Subcutaneous adipose tissue (tissue), 4 donors: Measurements from ENCODE around the gene ASIP. TPM values are rescaled to one million over a fixed set of nuclear protein-coding genes. Genes with fewer than 3 reads are reported as not detected.

Experiments used
- total RNA-seq, 4 donors: library from RNA; depleted of rRNA; stranded (reverse); fragments of >200 nt; gene quantifications; one replicate each; pipeline ENCODE4 v1.1.0, GENCODE V29; 2016
- TF ChIP-seq, protein P1 (sequence below): fragments of 450-650 bp; IDR thresholded peaks from one replicate; pipeline ENCODE4 v1.5.1; 2016; ENCODE audit warnings: low read depth, mild to moderate bottlenecking, control low read depth, antibody characterized with exemption, moderate library complexity

Gene ASIP
- total RNA-seq, 4 donors from 2014 or later: 1.2 TPM; not detected in 3

GRCh38 chr20:34246126-34246626 is 5.0 kb downstream of the ASIP start:
- TF ChIP-seq, protein P1, sequence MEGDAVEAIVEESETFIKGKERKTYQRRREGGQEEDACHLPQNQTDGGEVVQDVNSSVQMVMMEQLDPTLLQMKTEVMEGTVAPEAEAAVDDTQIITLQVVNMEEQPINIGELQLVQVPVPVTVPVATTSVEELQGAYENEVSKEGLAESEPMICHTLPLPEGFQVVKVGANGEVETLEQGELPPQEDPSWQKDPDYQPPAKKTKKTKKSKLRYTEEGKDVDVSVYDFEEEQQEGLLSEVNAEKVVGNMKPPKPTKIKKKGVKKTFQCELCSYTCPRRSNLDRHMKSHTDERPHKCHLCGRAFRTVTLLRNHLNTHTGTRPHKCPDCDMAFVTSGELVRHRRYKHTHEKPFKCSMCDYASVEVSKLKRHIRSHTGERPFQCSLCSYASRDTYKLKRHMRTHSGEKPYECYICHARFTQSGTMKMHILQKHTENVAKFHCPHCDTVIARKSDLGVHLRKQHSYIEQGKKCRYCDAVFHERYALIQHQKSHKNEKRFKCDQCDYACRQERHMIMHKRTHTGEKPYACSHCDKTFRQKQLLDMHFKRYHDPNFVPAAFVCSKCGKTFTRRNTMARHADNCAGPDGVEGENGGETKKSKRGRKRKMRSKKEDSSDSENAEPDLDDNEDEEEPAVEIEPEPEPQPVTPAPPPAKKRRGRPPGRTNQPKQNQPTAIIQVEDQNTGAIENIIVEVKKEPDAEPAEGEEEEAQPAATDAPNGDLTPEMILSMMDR: no peak

- TF ChIP-seq, protein P1: no peak
Measured at GRCh38 chr20:34249291-34249690, 8.1 kb downstream of the ASIP start.

GRCh38 chr20:34250005-34250404 is 8.8 kb downstream of the ASIP start:
- TF ChIP-seq, protein P1: no peak

DNA sequence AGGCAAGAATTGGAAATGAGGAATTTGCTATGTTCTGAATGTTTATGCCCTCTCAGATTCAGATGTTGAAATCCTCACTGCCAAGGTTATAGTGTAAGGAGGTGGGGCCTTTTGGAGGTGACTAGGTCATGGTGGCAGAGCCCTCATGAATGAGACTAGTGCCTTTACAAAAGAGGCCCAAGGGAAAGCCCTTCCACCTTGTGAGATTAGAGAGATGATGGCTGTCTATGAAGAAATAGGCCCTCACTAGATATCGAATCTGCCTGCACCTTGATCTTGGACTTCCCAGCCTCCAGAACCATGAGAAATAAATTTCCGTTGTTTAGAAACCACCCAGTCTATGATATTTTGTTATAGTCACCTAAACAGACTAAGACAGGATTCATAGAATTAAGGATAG is 10.4 kb downstream of the ASIP start:
- TF ChIP-seq, protein P1: no peak

DNA sequence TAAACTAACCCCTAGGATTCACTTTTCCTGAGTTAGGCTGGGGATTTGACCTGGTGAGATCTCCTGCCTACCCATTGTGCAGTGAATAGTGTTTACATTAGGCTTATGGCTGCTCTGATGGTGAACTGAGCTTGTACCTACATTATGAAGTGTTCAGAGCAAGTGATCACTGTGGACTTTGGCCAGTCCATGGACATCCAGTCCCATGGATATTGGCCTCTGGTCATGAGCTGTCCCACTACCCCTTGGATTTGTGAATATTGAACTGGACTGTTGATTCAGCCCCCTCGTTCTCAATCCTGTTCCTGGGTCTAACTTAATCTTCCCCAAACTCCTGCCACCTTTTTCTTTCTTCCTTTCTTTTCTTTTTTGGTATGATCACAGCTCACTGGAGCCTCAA is 13.8 kb downstream of the ASIP start:
- TF ChIP-seq, protein P1: no peak

DNA sequence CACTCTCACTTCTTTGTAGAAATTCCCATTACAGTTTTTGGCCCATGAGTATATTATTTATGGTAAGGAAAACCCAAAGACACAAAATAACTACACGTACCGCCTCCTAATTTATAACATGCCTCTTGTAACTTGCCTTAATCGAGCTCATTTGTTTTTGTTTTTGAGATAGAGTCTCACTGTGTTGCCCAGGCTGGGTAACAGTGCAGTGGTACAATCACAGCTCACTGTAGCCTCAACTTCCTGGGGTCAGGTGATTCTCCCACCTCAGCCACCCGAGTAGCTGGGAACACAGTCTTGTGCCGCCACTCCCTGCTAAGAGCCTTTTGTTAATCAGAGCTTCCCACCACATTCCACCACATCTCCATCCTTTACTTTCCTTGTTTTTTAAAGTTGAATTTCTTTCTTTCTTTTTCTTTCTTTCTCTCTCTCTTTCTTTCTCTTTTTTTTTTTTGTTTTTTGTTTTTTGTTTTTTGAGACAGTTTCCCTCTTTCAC is 15.5 kb downstream of the ASIP start:
- TF ChIP-seq, protein P1: no peak

- TF ChIP-seq, protein P1: no peak
Measured at GRCh38 chr20:34260208-34260942, 19.2 kb downstream of the ASIP start.
